Glutamatergic neuron (in vitro differentiated cells): Measurements from ENCODE around the gene TMEM141. TPM values are rescaled to one million over a fixed set of nuclear protein-coding genes. Genes with fewer than 3 reads are reported as not detected.

Experiments
- DNase-seq: peaks from one replicate; pipeline ENCODE4 v3.0.0; 2022
- H3K27ac Mint-ChIP-seq: one replicate; pipeline ENCODE4 v1.8.0; 2020; ENCODE audit warnings: mild to moderate bottlenecking, mixed read lengths, inconsistent platforms; ENCODE audit not compliant: unreplicated experiment
- H3K27me3 Mint-ChIP-seq: one replicate; pipeline ENCODE4 v1.8.0; 2020; ENCODE audit warnings: mild to moderate bottlenecking, moderate library complexity, mixed read lengths, inconsistent platforms; ENCODE audit not compliant: unreplicated experiment
- H3K36me3 Mint-ChIP-seq: one replicate; pipeline ENCODE4 v1.8.0; 2020; ENCODE audit warnings: mild to moderate bottlenecking, mixed read lengths, inconsistent platforms; ENCODE audit not compliant: unreplicated experiment
- H3K4me1 Mint-ChIP-seq: one replicate; pipeline ENCODE4 v1.8.0; 2020; ENCODE audit warnings: mild to moderate bottlenecking, low read depth, mixed read lengths, inconsistent platforms; ENCODE audit not compliant: unreplicated experiment
- H3K4me3 Mint-ChIP-seq: one replicate; pipeline ENCODE4 v1.8.0; 2020; ENCODE audit warnings: mild to moderate bottlenecking, mixed read lengths, inconsistent platforms; ENCODE audit not compliant: unreplicated experiment
- H3K9me3 Mint-ChIP-seq: one replicate; pipeline ENCODE4 v1.8.0; 2020; ENCODE audit warnings: mild to moderate bottlenecking, moderate library complexity, mixed read lengths, inconsistent platforms; ENCODE audit not compliant: unreplicated experiment
- CTCF ChIP-seq: fragments of 200-600 bp; sonication (generic); IDR thresholded peaks from one replicate; pipeline ENCODE4 v1.5.0; 2021; ENCODE audit not compliant: partially characterized antibody, unreplicated experiment
- total RNA-seq: library from RNA; stranded (reverse); fragmentation: NEBNext Ultra II Directional; extraction: Animal tissue kit (Norgen Biotek cat#: 25700); gene quantifications from one replicate; pipeline ENCODE4 v1.2.1, GENCODE V29; 2021; ENCODE audit not compliant: unreplicated experiment

Gene TMEM141
- total RNA-seq, 1 donor from 2014 or later, result 46.1 TPM

GRCh38 chr9:136744773-136745172 is 46.4 kb upstream of the TMEM141 start:
- Mint-ChIP-seq H3K4me3 (no peak overlapping the region), H3K27ac (no peak overlapping the region), H3K4me1 (no peaks in the 10 kb centered on the region), H3K9me3 (peaks cover 1% of the 10 kb centered on the region), H3K36me3 (no peaks in the 10 kb centered on the region), H3K27me3 (no peaks in the 10 kb centered on the region)
- DNase-seq, result no peak
- TF ChIP-seq CTCF, result no peak

GRCh38 chr9:136745389-136746154 is 45.6 kb upstream of the TMEM141 start:
- no peaks in the 10 kb centered on the region for H3K4me1 Mint-ChIP-seq
- no peaks in the 10 kb centered on the region for H3K27me3 Mint-ChIP-seq
- no peak overlapping the region for H3K4me3 Mint-ChIP-seq
- TF ChIP-seq CTCF, result no peak
- no peak for DNase-seq
- peaks cover 1% of the 10 kb centered on the region for H3K9me3 Mint-ChIP-seq
- H3K36me3 Mint-ChIP-seq, result no peaks in the 10 kb centered on the region
- no peak overlapping the region for H3K27ac Mint-ChIP-seq

GRCh38 chr9:136746155-136746490 is 45.0 kb upstream of the TMEM141 start:
- Mint-ChIP-seq H3K36me3 (no peaks in the 10 kb centered on the region), H3K27ac (no peak overlapping the region), H3K9me3 (peaks cover 1% of the 10 kb centered on the region), H3K27me3 (no peaks in the 10 kb centered on the region), H3K4me1 (no peaks in the 10 kb centered on the region), H3K4me3 (no peak overlapping the region)
- TF ChIP-seq CTCF, result no peak
- DNase-seq, result no peak

GRCh38 chr9:136746621-136747020 is 44.5 kb upstream of the TMEM141 start:
- TF ChIP-seq CTCF, result no peak
- peaks cover 1% of the 10 kb centered on the region for H3K9me3 Mint-ChIP-seq
- no peak overlapping the region for H3K27ac Mint-ChIP-seq
- H3K4me1 Mint-ChIP-seq, result no peaks in the 10 kb centered on the region
- no peaks in the 10 kb centered on the region for H3K36me3 Mint-ChIP-seq
- no peaks in the 10 kb centered on the region for H3K27me3 Mint-ChIP-seq
- H3K4me3 Mint-ChIP-seq, result no peak overlapping the region
- DNase-seq, result no peak

- H3K9me3 Mint-ChIP-seq, result peaks cover 2% of the 10 kb centered on the region
- H3K27me3 Mint-ChIP-seq, result no peaks in the 10 kb centered on the region
- no peak overlapping the region for H3K4me3 Mint-ChIP-seq
- no peak overlapping the region for H3K27ac Mint-ChIP-seq
- no peak for TF ChIP-seq CTCF
- DNase-seq, result no peak
- H3K36me3 Mint-ChIP-seq, result peaks cover 3% of the 10 kb centered on the region
- no peaks in the 10 kb centered on the region for H3K4me1 Mint-ChIP-seq
Measured at GRCh38 chr9:136747161-136748060, 43.7 kb upstream of the TMEM141 start.
